ENCODE results near the gene ZBTB46.

Gene ZBTB46

GRCh38 chr20:63745424-63745805 is 85.6 kb downstream of the ZBTB46 start:
- DNase-seq (ENCODE audit: low spot score) = peak; percentile 1

- peak; percentile 3 for DNase-seq (ENCODE audit: low spot score)
Measured at GRCh38 chr20:63744574-63745423, 86.3 kb downstream of the ZBTB46 start.

GRCh38 chr20:63744158-63744557 is 86.9 kb downstream of the ZBTB46 start:
- DNase-seq (ENCODE audit: low spot score) = no peak

GRCh38 chr20:63743210-63743970 is 87.7 kb downstream of the ZBTB46 start:
- peak; percentile 1 for DNase-seq (ENCODE audit: low spot score)

- DNase-seq (ENCODE audit: low spot score) = no peak
Measured at GRCh38 chr20:63742381-63743024, 88.6 kb downstream of the ZBTB46 start.

- DNase-seq (ENCODE audit: low spot score) = no peak
Measured at GRCh38 chr20:63741676-63742380, 89.2 kb downstream of the ZBTB46 start.

GRCh38 chr20:63741354-63741675 is 89.7 kb downstream of the ZBTB46 start:
- no peak for DNase-seq (ENCODE audit: low spot score)

- DNase-seq (ENCODE audit: low spot score) = no peak
Measured at GRCh38 chr20:63740627-63741353, 90.3 kb downstream of the ZBTB46 start.

- peak; percentile 56 for DNase-seq (ENCODE audit: low spot score)
Measured at GRCh38 chr20:63740070-63740626, 90.9 kb downstream of the ZBTB46 start.

- DNase-seq (ENCODE audit: low spot score) = peak; percentile 88
Measured at GRCh38 chr20:63739130-63740069, 91.7 kb downstream of the ZBTB46 start, which contains the start of gene SLC2A4RG. Gene SLC2A4RG (plus strand): TSS chr20:63739776. CDS start chr20:63739913, 137 bp downstream.

GRCh38 chr20:63738687-63739129 is 92.4 kb downstream of the ZBTB46 start:
- DNase-seq (ENCODE audit: low spot score) = no peak

GRCh38 chr20:63737945-63738686 is 92.9 kb downstream of the ZBTB46 start:
- DNase-seq (ENCODE audit: low spot score) = peak; percentile 61

GRCh38 chr20:63737695-63737944 is 93.4 kb downstream of the ZBTB46 start:
- DNase-seq (ENCODE audit: low spot score) = no peak

- DNase-seq (ENCODE audit: low spot score) = peak; percentile 67
Measured at GRCh38 chr20:63736893-63737694, 94.0 kb downstream of the ZBTB46 start.

- peak; percentile 83 for DNase-seq (ENCODE audit: low spot score)
Measured at GRCh38 chr20:63735859-63736718, 95.0 kb downstream of the ZBTB46 start, which contains the start of gene LIME1. Gene LIME1 (plus strand): TSS chr20:63736664. CDS start chr20:63737550, 886 bp downstream.

- DNase-seq (ENCODE audit: low spot score) = no peak
Measured at GRCh38 chr20:63734946-63735858, 95.9 kb downstream of the ZBTB46 start.

Measured in germinal center (tissue), 1 donor.